ENCODE data around the gene NIPSNAP3A.

DNA sequence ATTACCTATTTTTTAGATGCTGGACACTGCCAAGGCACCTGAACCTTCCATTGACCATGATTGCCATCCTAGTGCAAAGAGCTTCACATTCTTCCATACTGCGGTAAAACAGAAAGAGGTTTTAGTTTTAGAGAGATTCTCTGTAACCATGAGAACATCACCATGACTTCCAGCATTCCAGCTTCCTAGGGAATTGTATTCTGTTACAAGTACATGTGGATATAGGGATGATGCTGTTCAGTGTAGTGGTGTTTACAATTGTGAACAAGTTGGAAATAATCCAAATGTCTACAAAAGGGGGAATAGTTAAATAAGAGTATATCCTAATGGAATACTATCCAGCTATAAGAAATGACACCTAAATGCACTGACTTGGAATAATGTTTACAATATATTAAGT, 38.8 kb downstream of the NIPSNAP3A start:
- TF ChIP-seq ELF1 (IDR thresholded peaks at IDR 0.05; ENCODE audit: borderline replicate concordance, low read depth): no peak
- no peak for TF ChIP-seq EZH2 (IDR thresholded peaks at IDR 0.05)
- TF ChIP-seq, protein P1, sequence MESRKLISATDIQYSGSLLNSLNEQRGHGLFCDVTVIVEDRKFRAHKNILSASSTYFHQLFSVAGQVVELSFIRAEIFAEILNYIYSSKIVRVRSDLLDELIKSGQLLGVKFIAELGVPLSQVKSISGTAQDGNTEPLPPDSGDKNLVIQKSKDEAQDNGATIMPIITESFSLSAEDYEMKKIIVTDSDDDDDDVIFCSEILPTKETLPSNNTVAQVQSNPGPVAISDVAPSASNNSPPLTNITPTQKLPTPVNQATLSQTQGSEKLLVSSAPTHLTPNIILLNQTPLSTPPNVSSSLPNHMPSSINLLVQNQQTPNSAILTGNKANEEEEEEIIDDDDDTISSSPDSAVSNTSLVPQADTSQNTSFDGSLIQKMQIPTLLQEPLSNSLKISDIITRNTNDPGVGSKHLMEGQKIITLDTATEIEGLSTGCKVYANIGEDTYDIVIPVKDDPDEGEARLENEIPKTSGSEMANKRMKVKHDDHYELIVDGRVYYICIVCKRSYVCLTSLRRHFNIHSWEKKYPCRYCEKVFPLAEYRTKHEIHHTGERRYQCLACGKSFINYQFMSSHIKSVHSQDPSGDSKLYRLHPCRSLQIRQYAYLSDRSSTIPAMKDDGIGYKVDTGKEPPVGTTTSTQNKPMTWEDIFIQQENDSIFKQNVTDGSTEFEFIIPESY (IDR thresholded peaks at IDR 0.05; ENCODE audit: extremely low read depth, insufficient replicate concordance, low read length): no peak
- no peak for TF ChIP-seq POLR2A (IDR thresholded peaks at IDR 0.05; ENCODE audit: borderline replicate concordance, extremely low read depth, insufficient read depth, insufficient read length)
- TF ChIP-seq, protein P2, sequence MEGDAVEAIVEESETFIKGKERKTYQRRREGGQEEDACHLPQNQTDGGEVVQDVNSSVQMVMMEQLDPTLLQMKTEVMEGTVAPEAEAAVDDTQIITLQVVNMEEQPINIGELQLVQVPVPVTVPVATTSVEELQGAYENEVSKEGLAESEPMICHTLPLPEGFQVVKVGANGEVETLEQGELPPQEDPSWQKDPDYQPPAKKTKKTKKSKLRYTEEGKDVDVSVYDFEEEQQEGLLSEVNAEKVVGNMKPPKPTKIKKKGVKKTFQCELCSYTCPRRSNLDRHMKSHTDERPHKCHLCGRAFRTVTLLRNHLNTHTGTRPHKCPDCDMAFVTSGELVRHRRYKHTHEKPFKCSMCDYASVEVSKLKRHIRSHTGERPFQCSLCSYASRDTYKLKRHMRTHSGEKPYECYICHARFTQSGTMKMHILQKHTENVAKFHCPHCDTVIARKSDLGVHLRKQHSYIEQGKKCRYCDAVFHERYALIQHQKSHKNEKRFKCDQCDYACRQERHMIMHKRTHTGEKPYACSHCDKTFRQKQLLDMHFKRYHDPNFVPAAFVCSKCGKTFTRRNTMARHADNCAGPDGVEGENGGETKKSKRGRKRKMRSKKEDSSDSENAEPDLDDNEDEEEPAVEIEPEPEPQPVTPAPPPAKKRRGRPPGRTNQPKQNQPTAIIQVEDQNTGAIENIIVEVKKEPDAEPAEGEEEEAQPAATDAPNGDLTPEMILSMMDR (IDR thresholded peaks at IDR 0.05 in 2 of 3, conservative IDR thresholded peaks at IDR 0.05 in 1 of 3; ENCODE audit: borderline replicate concordance in 1 of 3, insufficient read depth in 1 of 3, low read depth in 2 of 3, low read length in 2 of 3): no peak
- no peak for TF ChIP-seq CBX3 (IDR thresholded peaks at IDR 0.05; ENCODE audit: low read depth)
- no peak for TF ChIP-seq TCF7L2 (IDR thresholded peaks at IDR 0.05; ENCODE audit: borderline replicate concordance, extremely low read depth, insufficient read depth, insufficient read length)
- no peak for TF ChIP-seq SIN3A (IDR thresholded peaks at IDR 0.05; ENCODE audit: low read depth)

Data from HCT116 (cell line).